ENCODE results near the gene ASRGL1. TPM values are rescaled to one million over a fixed set of nuclear protein-coding genes. Genes with fewer than 3 reads are reported as not detected.

The ASRGL1 gene
- total RNA-seq, 1 experiment from 2014 or later, result 37.7 TPM

- no peak overlapping the region for H3K27ac ChIP-seq (ENCODE audit: low read depth, low read length, poor library complexity, severe bottlenecking)
- no peak for DNase-seq (ENCODE audit: low spot score)
- no peaks in the 10 kb centered on the region for H3K4me1 ChIP-seq (ENCODE audit: insufficient read depth, low read length, poor library complexity, severe bottlenecking)
- H3K36me3 ChIP-seq (ENCODE audit: insufficient read depth, low read length, poor library complexity, severe bottlenecking), result no peaks in the 10 kb centered on the region
- no peaks in the 10 kb centered on the region for H3K9me3 ChIP-seq (ENCODE audit: low read depth, low read length, poor library complexity, severe bottlenecking)
- no TSS peak for BruUV-seq (replicated peaks)
- ChIA-PET POLR2A (ENCODE audit: low non-redundant PET) (interaction anchor here (0.6 kb wide), 1 partner anchor 30 kb away, joined by 4 read pairs; no protein-coding TSS in a partner anchor), CTCF (interaction anchor here (0.9 to 1.4 kb wide), 2 partner anchors 11 to 19 kb away, joined by 4 to 10 read pairs; no protein-coding TSS in a partner anchor)
- H3K27me3 ChIP-seq (replicated peaks; ENCODE audit: insufficient read depth, low read depth, low read length, poor library complexity), result no peaks in the 10 kb centered on the region
- intact Hi-C loops (cut with micrococcal nuclease; ENCODE audit: unreplicated experiment), result no loop called here
- TF ChIP-seq EZH2 (IDR thresholded peaks at IDR 0.05; ENCODE audit: borderline replicate concordance, low read depth, low read length, poor library complexity, severe bottlenecking) (no peak), CTCF (conservative IDR thresholded peaks at IDR 0.05; ENCODE audit: low read depth, low read length) (no peak)
- H3K4me3 ChIP-seq (ENCODE audit: low read depth, low read length, poor library complexity, severe bottlenecking), result no peak overlapping the region
These were observed 68.8 kb downstream of the ASRGL1 start for GRCh38 chr11:62406034-62406433.

GRCh38 chr11:62409831-62410230 lies 72.6 kb downstream of the ASRGL1 start:
- no peaks in the 10 kb centered on the region for H3K36me3 ChIP-seq (ENCODE audit: insufficient read depth, low read length, poor library complexity, severe bottlenecking)
- intact Hi-C loops (cut with micrococcal nuclease; ENCODE audit: unreplicated experiment), result no loop called here
- ChIA-PET CTCF (interaction anchor here (0.6 kb wide), 1 partner anchor 17 kb away, joined by 4 read pairs; no protein-coding TSS in a partner anchor), POLR2A (ENCODE audit: low non-redundant PET) (interaction anchor here (0.6 kb wide), 1 partner anchor 151 kb away, joined by 3 read pairs; no protein-coding TSS in a partner anchor)
- TF ChIP-seq CTCF (conservative IDR thresholded peaks at IDR 0.05; ENCODE audit: low read depth, low read length) (no peak), EZH2 (IDR thresholded peaks at IDR 0.05; ENCODE audit: borderline replicate concordance, low read depth, low read length, poor library complexity, severe bottlenecking) (no peak)
- no peak overlapping the region for H3K27ac ChIP-seq (ENCODE audit: low read depth, low read length, poor library complexity, severe bottlenecking)
- no peaks in the 10 kb centered on the region for H3K4me1 ChIP-seq (ENCODE audit: insufficient read depth, low read length, poor library complexity, severe bottlenecking)
- H3K9me3 ChIP-seq (ENCODE audit: low read depth, low read length, poor library complexity, severe bottlenecking), result no peaks in the 10 kb centered on the region
- no peak overlapping the region for H3K4me3 ChIP-seq (ENCODE audit: low read depth, low read length, poor library complexity, severe bottlenecking)
- no peaks in the 10 kb centered on the region for H3K27me3 ChIP-seq (replicated peaks; ENCODE audit: insufficient read depth, low read depth, low read length, poor library complexity)
- BruUV-seq (replicated peaks), result no TSS peak
- DNase-seq (ENCODE audit: low spot score), result no peak

GRCh38 chr11:62410972-62411371 lies 73.7 kb downstream of the ASRGL1 start:
- Histone ChIP-seq H3K4me1 (ENCODE audit: insufficient read depth, low read length, poor library complexity, severe bottlenecking) (no peaks in the 10 kb centered on the region), H3K4me3 (ENCODE audit: low read depth, low read length, poor library complexity, severe bottlenecking) (no peak overlapping the region), H3K27me3 (replicated peaks; ENCODE audit: insufficient read depth, low read depth, low read length, poor library complexity) (no peaks in the 10 kb centered on the region), H3K9me3 (ENCODE audit: low read depth, low read length, poor library complexity, severe bottlenecking) (no peaks in the 10 kb centered on the region), H3K27ac (ENCODE audit: low read depth, low read length, poor library complexity, severe bottlenecking) (no peak overlapping the region), H3K36me3 (ENCODE audit: insufficient read depth, low read length, poor library complexity, severe bottlenecking) (no peaks in the 10 kb centered on the region)
- TF ChIP-seq EZH2 (IDR thresholded peaks at IDR 0.05; ENCODE audit: borderline replicate concordance, low read depth, low read length, poor library complexity, severe bottlenecking), result no peak
- TF ChIP-seq CTCF (conservative IDR thresholded peaks at IDR 0.05; ENCODE audit: low read depth, low read length), result no peak
- POLR2A ChIA-PET (ENCODE audit: low non-redundant PET), result no interaction called here
- no TSS peak for BruUV-seq (replicated peaks)
- intact Hi-C loops (cut with micrococcal nuclease; ENCODE audit: unreplicated experiment), result no loop called here
- CTCF ChIA-PET, result interaction anchor here (1.3 kb wide), 1 partner anchor 14 kb away, joined by 6 read pairs; no protein-coding TSS in a partner anchor
- no peak for DNase-seq (ENCODE audit: low spot score)
